22Rv1 (cell line): ENCODE data around the gene GAA.

Experiments used
- ZFX ChIP-seq: fragments of 450-650 bp; IDR thresholded peaks from 2 replicates; pipeline ENCODE4 v1.6.1; 2017; ENCODE audit warnings: antibody characterized with exemption, borderline replicate concordance
- TF ChIP-seq, protein P1 (sequence below): fragments of 450-650 bp; IDR thresholded peaks from 2 replicates; pipeline ENCODE4 v1.5.1; 2017; ENCODE audit warnings: mild to moderate bottlenecking

GRCh38 chr17:80108036-80108971 is 6.9 kb downstream of the GAA start:
- TF ChIP-seq, protein P1, sequence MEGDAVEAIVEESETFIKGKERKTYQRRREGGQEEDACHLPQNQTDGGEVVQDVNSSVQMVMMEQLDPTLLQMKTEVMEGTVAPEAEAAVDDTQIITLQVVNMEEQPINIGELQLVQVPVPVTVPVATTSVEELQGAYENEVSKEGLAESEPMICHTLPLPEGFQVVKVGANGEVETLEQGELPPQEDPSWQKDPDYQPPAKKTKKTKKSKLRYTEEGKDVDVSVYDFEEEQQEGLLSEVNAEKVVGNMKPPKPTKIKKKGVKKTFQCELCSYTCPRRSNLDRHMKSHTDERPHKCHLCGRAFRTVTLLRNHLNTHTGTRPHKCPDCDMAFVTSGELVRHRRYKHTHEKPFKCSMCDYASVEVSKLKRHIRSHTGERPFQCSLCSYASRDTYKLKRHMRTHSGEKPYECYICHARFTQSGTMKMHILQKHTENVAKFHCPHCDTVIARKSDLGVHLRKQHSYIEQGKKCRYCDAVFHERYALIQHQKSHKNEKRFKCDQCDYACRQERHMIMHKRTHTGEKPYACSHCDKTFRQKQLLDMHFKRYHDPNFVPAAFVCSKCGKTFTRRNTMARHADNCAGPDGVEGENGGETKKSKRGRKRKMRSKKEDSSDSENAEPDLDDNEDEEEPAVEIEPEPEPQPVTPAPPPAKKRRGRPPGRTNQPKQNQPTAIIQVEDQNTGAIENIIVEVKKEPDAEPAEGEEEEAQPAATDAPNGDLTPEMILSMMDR: no peak
- TF ChIP-seq ZFX: no peak
